Psoas muscle (tissue), 8 donors: ENCODE measurements around the gene FSTL4. TPM values are rescaled to one million over a fixed set of nuclear protein-coding genes. Genes with fewer than 3 reads are reported as not detected.

ENCODE experiments used
- ATAC-seq, 4 donors: fragments of 200-7000 bp; cut with Tn5 transposase; one replicate each; pipeline ENCODE4 v1.9.1; 2020; ENCODE audit warnings: moderate library complexity in 3 of 4, mild to moderate bottlenecking in 2 of 4
- DNase-seq, 2 donors: peaks; one replicate each; pipeline ENCODE4 v3.0.0-alpha.2; 2020
- H3K27ac ChIP-seq: fragments of 200-600 bp; one replicate; pipeline ENCODE4 v1.8.0; 2022
- H3K27me3 ChIP-seq, 3 donors: fragments of 200-600 bp in 1 of 3; one replicate each; pipeline versions ENCODE4 v1.6.1 to v1.8.0; 2013 to 2022; ENCODE audit warnings: low read length in 2 of 3, mild to moderate bottlenecking in 2 of 3, moderate library complexity in 1 of 3; ENCODE audit not compliant: insufficient read depth in 3 of 3
- H3K36me3 ChIP-seq, 2 donors: fragments of 200-600 bp in 1 of 2; one replicate each; pipeline versions ENCODE4 v1.6.1 to v1.8.0; 2013 to 2022; ENCODE audit warnings: low read depth in 1 of 2, mild to moderate bottlenecking in 1 of 2, moderate library complexity in 1 of 2; ENCODE audit not compliant: insufficient read depth in 1 of 2
- H3K4me1 ChIP-seq: fragments of 200-600 bp; one replicate; pipeline ENCODE4 v1.8.0; 2022
- H3K4me3 ChIP-seq: fragments of 200-600 bp; one replicate; pipeline ENCODE4 v1.8.0; 2022; ENCODE audit warnings: mild to moderate bottlenecking
- H3K9me3 ChIP-seq: fragments of 200-600 bp; one replicate; pipeline ENCODE4 v1.8.0; 2022
- CTCF ChIP-seq: fragments of 200-600 bp; IDR thresholded peaks from one replicate; pipeline ENCODE4 v1.8.0; 2022; ENCODE audit warnings: antibody characterized with exemption
- WGBS, 3 donors: extraction: QIAGEN DNeasy Blood & Tissue Kit; methylation state at CpG; one replicate each; pipeline versions ENCODE4 v1.1.6 to v1.1.7; 2013; 5-methylcytosine and 5-hydroxymethylcytosine counted together
- intact Hi-C, 2 donors: fragments of 100-400 bp; cut with DNase I; formaldehyde crosslinking; loops; one replicate each; pipeline versions ENCODE4 v1.11.0 to v1.14.2; 2022
- polyA plus RNA-seq, 3 donors: library from polyadenylated mRNA; stranded (reverse); fragments of 200-250 nt; gene quantifications; one replicate each; pipeline ENCODE4 v1.2.3, GENCODE V29; 2013
- total RNA-seq, 4 donors: library from RNA; stranded (reverse); fragmentation: NEBNext Ultra II Directional in 2 of 4; extraction: Animal tissue kit (Norgen Biotek cat#: 25700) in 2 of 4; gene quantifications; one replicate each; pipeline versions ENCODE4 v1.2.1 to v1.2.4, GENCODE V29; 2021 to 2023
- donor health status: healthy with polysubstance abuse.
- donor health status: DM: no; HTN: no; CAD: no; lungs with moderate emphysema.
- donor health status: Bipolar disorder and iron deficiency.
- donor health status: healthy.
- donor health status: DM: yes; HTN: yes; CAD: no.
- donor health status: DM: no; HTN: no; CAD: no.
- donor health status: DM: no; HTN: no; CAD: no.
- donor health status: DM: yes; HTN: yes; CAD: no.

Gene FSTL4
- total and polyA plus RNA-seq, 7 donors: 0.07 to 0.81 (median 0.24) TPM

GRCh38 chr5:133333326-133334150 is 278.8 kb downstream of the FSTL4 start:
- ATAC-seq: no peak
- Histone ChIP-seq H3K4me1 (no peaks in the 10 kb centered on the region), H3K27me3 (peaks cover 0 to 1% (median 0%) of the 10 kb centered on the region in 3 donors), H3K9me3 (no peaks in the 10 kb centered on the region), H3K27ac (no peak overlapping the region), H3K4me3 (no peak overlapping the region), H3K36me3 (no peaks in the 10 kb centered on the region)
- TF ChIP-seq CTCF: no peak
- intact Hi-C loops: no loop called here
- no peak for DNase-seq
- WGBS, 3 donors: 84 to 88% (median 88%) methylated on average over 11 of the region's 11 CpGs

GRCh38 chr5:133332439-133333024 is 279.8 kb downstream of the FSTL4 start:
- no peak overlapping the region for H3K4me3 ChIP-seq
- DNase-seq: no peak
- no peaks in the 10 kb centered on the region for H3K4me1 ChIP-seq
- intact Hi-C loops: no loop called here
- H3K36me3 ChIP-seq: no peaks in the 10 kb centered on the region
- H3K27ac ChIP-seq: no peak overlapping the region
- ATAC-seq: no peak
- 89 to 93% (median 89%) methylated on average over 5 of the region's 5 CpGs for WGBS, 3 donors
- no peaks in the 10 kb centered on the region for H3K9me3 ChIP-seq
- TF ChIP-seq CTCF: no peak
- no peaks in the 10 kb centered on the region for H3K27me3 ChIP-seq

GRCh38 chr5:133331941-133332340 is 280.4 kb downstream of the FSTL4 start:
- H3K27me3 ChIP-seq: no peaks in the 10 kb centered on the region
- no peaks in the 10 kb centered on the region for H3K9me3 ChIP-seq
- TF ChIP-seq CTCF: no peak
- H3K27ac ChIP-seq: no peak overlapping the region
- DNase-seq (no peak), ATAC-seq (no peak)
- no peaks in the 10 kb centered on the region for H3K4me1 ChIP-seq
- intact Hi-C loops: no loop called here
- WGBS, 3 donors: 74 to 77% (median 76%) methylated on average over 12 of the region's 12 CpGs
- no peak overlapping the region for H3K4me3 ChIP-seq
- H3K36me3 ChIP-seq: no peaks in the 10 kb centered on the region

- Histone ChIP-seq H3K27me3 (no peaks in the 10 kb centered on the region), H3K4me1 (no peaks in the 10 kb centered on the region), H3K4me3 (no peak overlapping the region), H3K9me3 (no peaks in the 10 kb centered on the region), H3K36me3 (no peaks in the 10 kb centered on the region), H3K27ac (no peak overlapping the region)
- TF ChIP-seq CTCF: no peak
- intact Hi-C loops: no loop called here
- DNase-seq: no peak
- WGBS, 3 donors: 85 to 95% (median 94%) methylated on average over 4 to 5 of the region's 5 CpGs
- no peak for ATAC-seq
Measured at GRCh38 chr5:133330956-133331355, 281.4 kb downstream of the FSTL4 start.
